ENCODE data around the gene CSRNP2.

GRCh38 chr12:51070004-51070403, 13.4 kb downstream of the CSRNP2 start:
- no peak for TF ChIP-seq FOSL1 (IDR thresholded peaks at IDR 0.05; ENCODE audit: insufficient read depth, low read depth, low read length)
- no peak for TF ChIP-seq CTCF (IDR thresholded peaks at IDR 0.05; ENCODE audit: control extremely low read depth in 1 of 3, insufficient read depth in 1 of 3, low read depth in 1 of 3, low read length in 3 of 3)
